HEK293T (cell line): ENCODE results near the gene SEPTIN14.

Experiments used
- ARNT ChIP-seq: fragments of 450-650 bp; IDR thresholded peaks from 2 replicates; pipeline ENCODE4 v1.6.1; 2017; ENCODE audit warnings: mild to moderate bottlenecking
- BHLHE40 ChIP-seq: fragments of 450-650 bp; IDR thresholded peaks from 2 replicates; pipeline ENCODE4 v1.6.1; 2016; ENCODE audit warnings: mild to moderate bottlenecking, moderate library complexity, borderline replicate concordance
- CTBP1 ChIP-seq: fragments of 450-650 bp; IDR thresholded peaks from 2 replicates; pipeline ENCODE4 v1.6.1; 2016; ENCODE audit warnings: borderline replicate concordance
- ELF4 ChIP-seq: fragments of 450-650 bp; IDR thresholded peaks from 2 replicates; pipeline ENCODE4 v1.6.1; 2017; ENCODE audit warnings: antibody characterized with exemption
- FOXA1 ChIP-seq: fragments of 450-650 bp; IDR thresholded peaks from 2 replicates; pipeline ENCODE4 v1.6.1; 2016; ENCODE audit warnings: mild to moderate bottlenecking
- FOXK2 ChIP-seq: fragments of 450-650 bp; IDR thresholded peaks from 2 replicates; pipeline ENCODE4 v1.6.1; 2016; ENCODE audit warnings: mild to moderate bottlenecking
- FOXM1 ChIP-seq: fragments of 450-650 bp; IDR thresholded peaks from 2 replicates; pipeline ENCODE4 v1.6.1; 2017; ENCODE audit warnings: mild to moderate bottlenecking, borderline replicate concordance
- L3MBTL2 ChIP-seq: fragments of 450-650 bp; conservative IDR thresholded peaks from 2 replicates; pipeline ENCODE4 v1.6.1; 2016; ENCODE audit warnings: mild to moderate bottlenecking
- LEF1 ChIP-seq: fragments of 450-650 bp; IDR thresholded peaks from 2 replicates; pipeline ENCODE4 v1.6.1; 2017; ENCODE audit warnings: mild to moderate bottlenecking, borderline replicate concordance
- NFRKB ChIP-seq: fragments of 450-650 bp; IDR thresholded peaks from 2 replicates; pipeline ENCODE4 v1.6.1; 2016; ENCODE audit warnings: mild to moderate bottlenecking, moderate library complexity
- PKNOX1 ChIP-seq: fragments of 450-650 bp; IDR thresholded peaks from 2 replicates; pipeline ENCODE4 v1.6.1; 2016
- SP1 ChIP-seq: fragments of 450-650 bp; IDR thresholded peaks from 2 replicates; pipeline ENCODE4 v1.6.1; 2017
- SUZ12 ChIP-seq: fragments of 450-650 bp; IDR thresholded peaks from 2 replicates; pipeline ENCODE4 v1.6.1; 2016; ENCODE audit warnings: mild to moderate bottlenecking
- TARDBP ChIP-seq: fragments of 450-650 bp; IDR thresholded peaks from 2 replicates; pipeline ENCODE4 v1.6.1; 2016

- TF ChIP-seq LEF1 (no peak), NFRKB (no peak), SP1 (no peak), FOXM1 (no peak), L3MBTL2 (no peak), ARNT (no peak), FOXA1 (no peak), BHLHE40 (no peak), TARDBP (no peak), ELF4 (no peak), SUZ12 (no peak), FOXK2 (no peak), CTBP1 (no peak), PKNOX1 (no peak)
Observed at GRCh38 chr7:55878691-55879090, 16.1 kb upstream of the SEPTIN14 start.
